Fibroblast of skin of back (primary cell): Measurements from ENCODE around the gene SERPINH1.

Source experiments
- DNase-seq: peaks from one replicate; pipeline ENCODE4 v3.0.0-alpha.2; 2013

The SERPINH1 gene

DNA sequence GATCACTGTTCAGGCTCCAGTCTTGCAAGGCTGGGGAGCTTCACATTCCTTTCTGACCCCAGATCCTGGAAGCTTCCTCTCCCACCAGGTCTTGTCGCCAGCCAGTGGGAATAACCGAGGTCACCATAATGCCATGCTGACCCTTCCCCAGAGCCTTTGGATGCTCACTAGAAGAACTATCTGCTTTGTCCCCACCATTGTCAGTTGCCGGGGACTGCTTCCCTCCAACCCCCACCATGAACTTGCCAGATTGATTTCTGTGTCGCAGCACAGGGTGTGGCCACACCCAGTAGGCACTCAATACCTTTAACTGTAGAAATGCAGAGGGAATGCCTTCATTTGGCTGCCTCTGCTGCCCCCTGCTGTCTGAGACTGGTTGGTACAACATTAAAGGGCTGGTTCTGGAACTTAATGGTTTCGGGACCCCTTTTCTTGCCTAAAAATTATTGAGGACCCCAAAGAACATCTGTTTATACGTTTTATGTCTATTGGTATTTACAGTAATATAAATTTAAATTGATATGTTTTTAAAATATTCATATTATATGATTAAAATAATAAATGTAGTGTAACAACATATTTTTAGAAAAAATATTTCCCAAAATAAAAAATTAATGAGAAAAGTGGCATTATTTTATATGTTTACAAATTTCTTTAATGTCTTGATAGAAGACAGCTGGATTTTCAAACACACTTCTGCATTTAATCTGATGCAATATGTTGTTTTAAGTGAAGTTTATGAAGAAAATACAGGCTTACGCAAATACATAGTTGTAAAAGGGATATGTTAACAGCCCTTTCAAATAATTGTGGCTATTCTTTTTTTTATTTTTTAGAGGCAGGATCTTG lies 29.6 kb upstream of the SERPINH1 start:
- peak; percentile 63 for DNase-seq

GRCh38 chr11:75533896-75534258 lies 28.2 kb upstream of the SERPINH1 start:
- no peak for DNase-seq

DNA sequence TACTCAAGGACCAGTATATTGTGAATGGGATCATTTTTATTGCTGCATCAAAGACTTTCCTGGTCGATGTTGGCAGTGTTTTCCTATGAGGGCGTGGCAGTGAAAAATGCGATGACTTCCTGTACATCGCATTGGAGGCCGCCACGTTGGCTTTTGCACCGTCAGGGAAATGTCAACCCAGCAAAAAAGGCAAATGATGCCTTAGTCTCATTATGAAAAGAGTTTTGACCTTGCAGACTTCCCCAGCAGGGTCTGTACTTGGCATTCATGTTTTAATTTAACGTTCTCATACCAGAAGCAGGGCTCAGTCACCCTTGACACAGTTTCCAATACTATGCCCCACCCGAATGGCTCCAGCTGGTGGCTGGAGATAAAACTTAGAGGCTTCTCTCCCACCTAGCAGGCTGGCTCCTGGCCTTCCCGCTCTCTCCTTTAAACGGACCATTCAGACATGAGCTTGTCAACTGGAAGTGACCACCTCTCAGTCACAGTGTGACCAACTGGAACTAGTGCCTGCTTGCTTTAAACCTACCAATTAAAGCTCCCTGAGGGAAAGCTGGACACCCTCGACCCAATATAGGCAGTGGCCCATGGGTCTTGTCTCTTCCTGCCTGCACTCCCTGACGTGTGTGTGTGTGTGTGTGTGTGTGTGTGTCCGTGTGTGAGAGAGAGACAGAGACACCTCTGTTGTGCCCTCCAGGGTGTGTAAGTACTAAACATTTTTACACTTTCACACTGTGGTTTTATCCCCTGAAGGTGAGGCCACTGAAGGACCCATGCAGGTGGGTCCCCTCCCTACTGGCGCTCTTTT lies 27.6 kb upstream of the SERPINH1 start:
- DNase-seq: peak; percentile 21

DNA sequence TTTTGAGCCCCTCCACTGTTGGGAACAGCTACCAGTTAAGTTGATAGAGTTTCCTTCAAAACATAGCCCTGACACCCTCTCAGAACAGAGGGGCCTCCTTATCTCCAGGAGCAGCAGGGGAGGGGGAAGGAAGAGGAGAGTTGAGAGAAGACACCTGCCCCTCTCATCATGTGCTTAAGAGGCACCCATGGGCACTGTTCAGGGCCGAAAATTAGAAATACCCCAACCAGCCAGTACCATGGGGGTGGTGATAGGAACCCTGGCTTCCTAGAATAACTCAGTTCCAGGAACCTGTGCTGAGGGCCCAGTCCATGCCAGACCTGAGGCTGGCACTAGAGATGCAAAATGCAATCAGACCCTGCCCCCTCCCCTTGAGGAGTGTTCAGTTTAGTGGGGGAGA lies 27.0 kb upstream of the SERPINH1 start:
- no peak for DNase-seq

DNA sequence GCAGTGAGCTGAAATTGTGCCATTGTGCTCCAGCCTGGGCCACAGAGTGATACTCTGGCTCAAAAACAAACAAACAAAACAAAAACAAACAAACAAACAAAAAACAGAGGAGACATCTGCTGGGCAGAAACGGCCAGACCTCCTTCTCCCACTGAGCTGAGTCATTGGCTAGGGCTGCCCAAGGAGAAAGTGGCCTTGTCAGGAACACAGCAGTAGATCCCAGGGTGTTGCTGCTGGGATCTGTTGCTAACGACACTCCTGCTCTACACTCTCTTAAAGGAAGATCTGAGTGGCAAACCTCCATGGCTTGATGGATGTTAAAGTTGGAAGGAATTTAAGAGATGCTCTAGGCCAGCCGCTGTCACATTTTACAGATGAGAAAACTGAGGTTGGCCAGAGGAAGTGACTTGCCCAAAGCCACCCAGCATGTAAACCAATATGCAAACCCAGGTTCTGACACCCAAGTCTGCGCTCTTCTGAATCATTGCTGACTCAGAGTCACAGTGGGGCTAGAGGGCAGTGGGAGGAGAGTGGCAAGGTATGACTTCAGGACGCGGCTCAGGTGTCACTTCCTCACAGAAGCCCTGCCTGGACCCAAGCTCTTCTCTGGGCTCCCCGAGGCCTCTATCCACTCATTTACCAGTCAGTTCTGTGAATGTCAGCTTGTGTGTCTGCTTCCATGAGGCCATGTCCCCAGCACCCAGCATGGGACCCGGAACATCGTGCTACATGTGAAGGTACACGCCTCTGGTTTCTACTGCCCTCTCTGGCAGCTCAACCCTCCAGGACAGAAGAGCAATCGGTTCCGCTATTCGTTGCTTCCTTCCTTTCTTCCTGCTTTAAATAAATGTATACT lies 25.0 kb upstream of the SERPINH1 start:
- no peak for DNase-seq

DNA sequence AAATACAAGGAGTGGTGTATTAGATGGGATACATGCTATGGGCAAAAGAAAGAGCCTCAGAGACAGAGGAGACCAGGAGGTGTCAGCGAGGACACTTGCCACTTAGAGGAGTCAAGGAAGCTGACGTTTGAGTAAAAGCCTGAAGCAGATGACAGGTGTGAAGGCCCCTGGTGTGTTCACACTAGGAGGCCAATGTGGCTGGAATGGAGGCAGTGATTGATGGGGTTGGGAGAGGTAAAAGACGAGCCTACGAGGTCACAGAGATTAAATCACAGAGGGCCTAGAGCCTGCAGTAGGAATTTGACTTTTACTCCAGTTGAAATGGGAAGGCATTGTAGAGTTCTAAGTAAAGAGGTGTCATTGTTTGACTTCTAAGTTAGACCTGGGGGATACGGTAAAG lies 24.3 kb upstream of the SERPINH1 start:
- DNase-seq: no peak

DNA sequence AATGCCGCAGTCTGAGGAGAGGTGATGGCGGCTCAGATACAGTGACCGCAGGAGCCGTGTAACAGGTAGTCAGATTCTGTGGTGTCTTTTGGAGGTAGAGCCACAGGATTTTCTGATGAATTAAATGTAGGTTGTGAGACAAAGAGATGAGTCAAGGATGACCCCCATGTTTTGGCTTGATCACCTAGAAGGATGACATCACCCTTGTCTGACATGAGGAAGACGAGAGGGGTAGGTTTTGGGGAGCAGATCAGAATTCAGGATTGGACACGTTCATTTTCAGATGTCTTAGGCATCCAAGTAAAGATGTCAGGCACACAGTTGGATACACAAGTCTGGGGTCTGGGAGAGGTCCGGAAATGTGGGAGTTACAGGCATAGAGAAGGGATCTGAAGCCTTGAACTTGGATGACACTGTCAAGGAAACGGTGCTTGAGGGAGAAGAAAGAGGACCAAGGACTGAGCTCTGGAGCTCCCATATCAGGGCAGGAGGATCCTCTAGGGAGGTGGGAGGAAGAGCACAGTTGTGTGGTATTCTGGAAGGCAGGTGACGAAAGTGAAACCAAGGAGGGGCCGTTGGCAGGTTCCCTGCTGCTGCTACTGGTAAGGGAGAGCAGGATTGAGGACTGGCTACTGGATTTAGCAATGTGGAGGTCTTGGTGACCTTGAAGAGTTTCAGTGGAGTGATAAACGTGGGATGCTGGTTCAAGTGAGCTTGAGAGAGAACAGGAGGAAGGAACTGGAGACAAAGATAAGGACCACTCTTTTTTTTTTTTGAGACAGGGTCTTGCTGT lies 23.7 kb upstream of the SERPINH1 start:
- no peak for DNase-seq

DNA sequence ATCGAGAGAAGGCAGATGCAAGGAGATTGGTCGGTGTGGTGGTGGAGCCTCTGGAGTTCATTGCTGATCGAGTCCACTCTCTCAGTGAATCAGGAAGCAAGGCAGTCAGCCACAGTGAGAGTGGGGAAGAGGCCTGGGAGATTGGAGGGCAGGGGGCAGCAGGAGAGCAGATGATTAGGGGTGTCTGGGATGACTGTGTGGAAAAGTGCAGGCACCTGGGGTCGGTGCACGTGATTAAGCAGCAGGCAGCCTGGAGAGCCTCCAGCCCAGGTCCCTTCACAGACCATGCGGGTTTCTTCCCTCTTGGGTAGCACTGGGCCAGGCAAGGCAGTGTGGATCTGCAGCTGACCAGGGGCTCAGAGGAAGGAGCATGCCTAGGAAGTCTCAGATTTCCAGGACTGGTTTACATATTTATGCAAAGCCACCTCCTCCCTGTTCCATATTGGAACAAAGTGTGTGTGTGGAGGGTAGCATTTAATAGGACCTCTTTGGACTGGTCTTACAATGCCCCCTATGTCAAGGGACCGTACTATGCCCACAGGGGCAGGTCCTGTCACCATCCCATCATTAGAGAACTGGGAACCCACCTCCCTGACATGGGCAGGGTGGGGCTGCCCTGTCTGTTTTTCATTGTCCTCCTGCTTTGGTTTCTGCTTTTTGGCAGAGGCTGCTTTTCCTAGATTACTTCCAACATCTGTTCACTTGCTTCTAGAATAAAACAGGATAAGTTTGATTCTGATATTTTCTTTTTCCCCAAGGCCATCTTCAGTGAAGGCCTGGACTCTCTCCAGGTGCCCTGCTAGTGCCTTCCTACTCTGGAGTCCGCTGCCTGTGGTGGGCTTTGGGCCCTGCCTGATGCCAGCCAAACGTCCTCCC lies 22.4 kb upstream of the SERPINH1 start:
- DNase-seq: no peak

DNA sequence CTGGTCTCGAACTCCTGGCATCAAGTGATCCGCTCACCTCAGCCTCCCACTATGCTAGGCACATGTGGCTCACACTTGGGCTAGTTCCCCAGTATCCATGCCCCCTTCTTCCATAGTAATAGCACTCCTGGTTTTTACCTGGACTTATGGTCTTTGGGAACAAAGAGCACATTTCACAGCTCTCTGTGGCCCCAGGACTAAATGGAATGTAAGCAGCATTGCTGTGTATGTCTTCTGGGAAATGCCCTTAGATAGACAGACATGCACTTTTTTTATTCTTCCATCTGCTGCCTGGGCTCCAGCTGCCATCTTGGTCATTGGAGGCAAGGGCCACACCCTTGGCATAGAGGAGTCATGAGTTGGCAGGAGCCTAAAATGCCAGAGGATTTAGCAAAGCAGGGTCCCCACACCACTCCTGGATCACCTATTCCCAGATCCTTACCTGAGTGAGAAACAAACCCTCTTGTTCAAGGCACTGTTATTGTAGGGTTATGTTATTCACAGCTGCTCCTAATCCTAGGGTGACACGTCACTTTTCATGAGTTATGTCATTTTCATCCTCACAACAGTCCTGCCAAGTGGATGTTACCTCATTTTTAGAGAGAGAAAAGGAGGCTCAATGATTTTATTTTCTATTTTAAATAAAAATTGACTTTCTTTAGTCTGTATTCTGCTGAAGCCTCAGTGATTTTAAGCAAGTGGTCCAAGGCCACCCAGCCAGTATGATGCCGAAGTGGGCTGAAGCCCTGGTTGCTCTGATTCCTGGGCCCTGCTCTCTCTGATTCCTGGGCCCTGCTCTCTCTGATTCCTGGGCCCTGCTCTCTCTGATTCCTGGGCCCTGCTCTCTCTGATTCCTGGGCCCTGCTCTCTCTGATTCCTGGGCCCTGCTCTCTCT lies 20.6 kb upstream of the SERPINH1 start:
- no peak for DNase-seq

GRCh38 chr11:75542088-75542438 lies 20.0 kb upstream of the SERPINH1 start:
- DNase-seq: no peak

- DNase-seq: no peak
Observed at GRCh38 chr11:75543806-75544205, 18.2 kb upstream of the SERPINH1 start.

- no peak for DNase-seq
Observed at GRCh38 chr11:75547177-75547576, 14.9 kb upstream of the SERPINH1 start.

GRCh38 chr11:75547617-75548058 lies 14.4 kb upstream of the SERPINH1 start:
- DNase-seq: peak; percentile 64

- DNase-seq: no peak
Observed at GRCh38 chr11:75548595-75549272, 13.3 kb upstream of the SERPINH1 start.

DNA sequence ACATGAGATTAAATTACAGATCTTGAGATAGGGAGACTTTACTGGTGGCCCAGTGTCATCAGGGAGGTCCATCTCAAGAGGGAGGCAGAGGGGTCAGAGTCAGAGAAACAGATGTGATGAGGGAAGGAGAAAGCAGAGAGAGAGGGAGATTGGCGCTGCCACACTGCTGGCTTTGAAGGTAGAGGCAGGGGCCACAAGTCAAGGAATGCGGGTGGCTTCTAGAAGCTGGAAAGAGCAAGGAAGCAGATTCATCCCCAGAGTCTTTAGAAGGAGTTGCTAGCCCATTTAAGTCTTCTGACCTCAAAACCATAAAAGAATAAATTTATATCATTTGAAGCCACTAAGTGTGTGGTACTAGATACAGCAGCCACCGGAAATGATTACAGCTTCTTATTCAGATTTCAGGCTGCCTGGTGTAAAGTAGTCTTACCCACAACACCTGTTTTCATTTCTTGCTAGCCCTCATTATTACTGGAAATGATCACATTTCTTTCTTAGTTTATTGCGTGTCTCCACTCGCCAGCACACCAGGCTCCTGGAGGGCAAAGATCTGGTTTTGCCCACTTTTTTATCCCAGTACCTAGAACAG lies 12.6 kb upstream of the SERPINH1 start:
- no peak for DNase-seq

GRCh38 chr11:75553182-75553581 lies 8.9 kb upstream of the SERPINH1 start:
- DNase-seq: no peak

DNA sequence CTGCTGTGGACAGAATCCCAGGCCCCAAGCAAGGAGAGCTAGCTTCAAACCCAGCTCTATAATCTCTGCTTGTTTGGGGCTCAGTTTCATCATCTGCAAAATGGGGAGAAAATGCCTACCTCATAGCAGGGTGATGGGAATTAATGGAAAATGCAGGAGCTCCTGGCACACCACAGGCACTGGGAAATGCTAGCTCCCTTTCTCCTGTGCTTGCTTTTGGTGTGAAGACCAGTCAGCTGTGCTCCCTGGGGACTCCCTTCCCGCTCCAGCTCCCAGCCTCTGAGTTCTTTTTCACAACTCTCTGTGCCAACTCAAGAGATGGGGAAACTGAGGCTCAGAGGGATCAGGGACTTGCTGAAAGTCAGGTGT lies 8.2 kb upstream of the SERPINH1 start:
- DNase-seq: no peak

DNA sequence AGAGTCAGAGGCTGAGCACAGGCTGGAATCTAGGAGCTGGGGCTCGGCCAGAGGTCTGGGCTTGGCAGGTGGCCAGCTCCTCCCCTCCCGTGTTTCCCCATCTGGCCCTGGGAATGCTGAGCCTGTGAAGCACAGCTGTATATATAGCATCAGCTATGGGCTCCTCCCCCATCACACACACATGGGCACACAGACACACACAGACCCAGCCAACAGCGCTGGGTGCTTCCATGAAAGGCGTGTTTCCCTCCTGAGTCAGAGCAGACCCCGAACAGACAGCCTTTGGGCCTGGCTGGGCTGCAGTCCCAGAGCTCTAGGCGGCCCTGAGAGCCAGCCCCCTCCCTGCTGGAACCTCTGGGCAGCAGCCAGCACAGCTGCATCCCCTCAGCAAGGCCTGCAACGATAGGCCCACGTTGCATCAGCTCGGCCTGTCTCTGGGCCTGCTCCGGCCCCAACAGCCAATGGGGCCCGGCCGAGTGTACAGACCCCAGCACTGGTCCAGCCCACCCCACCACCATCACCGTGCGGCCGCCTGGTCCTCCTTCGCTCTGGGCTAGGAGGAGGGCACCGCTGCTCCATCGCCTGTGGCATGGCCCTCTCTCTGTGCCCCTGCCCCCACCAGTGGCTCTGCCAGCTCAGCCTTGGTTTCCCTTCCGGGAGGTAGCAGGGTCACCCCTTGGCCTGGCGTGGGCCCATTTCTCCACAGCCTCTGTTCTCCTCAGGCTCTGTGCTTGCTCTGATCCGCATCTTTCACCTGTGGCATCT lies 7.6 kb upstream of the SERPINH1 start:
- DNase-seq: peak; percentile 100
